Neutrophil (primary cell): Measurements from ENCODE around the gene NR2C1.

Experiments
- H3K27ac ChIP-seq: fragments of 200-600 bp; sonication (generic); 2 replicates; pipeline ENCODE4 v1.5.1; 2016; ENCODE audit warnings: mild to moderate bottlenecking, moderate library complexity
- H3K27me3 ChIP-seq: fragments of 200-600 bp; sonication (generic); 2 replicates; pipeline ENCODE4 v1.6.0; 2016; ENCODE audit warnings: mild to moderate bottlenecking
- H3K36me3 ChIP-seq: fragments of 200-600 bp; sonication (generic); 2 replicates; pipeline ENCODE4 v1.5.1; 2017
- H3K4me1 ChIP-seq, 2 experiments: fragments of 200-600 bp in 1 of 2; sonication (generic) in 1 of 2; 1 replicate in 1 of 2; 2 replicates in 1 of 2; pipeline versions ENCODE4 v1.5.1 to v1.6.1; 2013 to 2016; ENCODE audit warnings: low read depth in 1 of 2, low read length in 1 of 2, mild to moderate bottlenecking in 1 of 2, moderate library complexity in 1 of 2; ENCODE audit not compliant: control insufficient read depth in 1 of 2, insufficient read depth in 1 of 2
- H3K4me3 ChIP-seq, 2 experiments: fragments of 200-600 bp in 1 of 2; sonication (generic) in 1 of 2; 1 replicate in 1 of 2; 2 replicates in 1 of 2; pipeline ENCODE4 v1.5.1; 2013 to 2016; ENCODE audit warnings: low read depth in 1 of 2, low read length in 1 of 2, mild to moderate bottlenecking in 1 of 2, moderate library complexity in 1 of 2
- H3K9me3 ChIP-seq: fragments of 200-600 bp; sonication (generic); 2 replicates; pipeline ENCODE4 v1.5.1; 2016
- CTCF ChIP-seq: fragments of 200-600 bp; sonication (generic); IDR thresholded peaks from 2 replicates; pipeline ENCODE4 v1.5.1; 2016; ENCODE audit warnings: antibody characterized with exemption

Gene NR2C1

GRCh38 chr12:95083938-95084337 lies 10.5 kb upstream of the NR2C1 start:
- H3K27ac ChIP-seq: no peak overlapping the region
- H3K4me3 ChIP-seq: no peak overlapping the region
- no peaks in the 10 kb centered on the region for H3K36me3 ChIP-seq

GRCh38 chr12:95083471-95083870 lies 10.1 kb upstream of the NR2C1 start:
- no peak for TF ChIP-seq CTCF
- H3K4me3 ChIP-seq: no peak overlapping the region
- H3K27me3 ChIP-seq: no peaks in the 10 kb centered on the region
- H3K36me3 ChIP-seq: no peaks in the 10 kb centered on the region
- H3K9me3 ChIP-seq: no peaks in the 10 kb centered on the region
- H3K4me1 ChIP-seq: peaks cover 4 to 7% of the 10 kb centered on the region in 2 experiments
- no peak overlapping the region for H3K27ac ChIP-seq

More at GRCh38 chr12:95083938-95084337, 10.5 kb upstream of the NR2C1 start:
- Histone ChIP-seq H3K4me1 (peaks cover 4 to 7% of the 10 kb centered on the region in 2 experiments), H3K9me3 (no peaks in the 10 kb centered on the region), H3K27me3 (peaks cover 3% of the 10 kb centered on the region)
- TF ChIP-seq CTCF: no peak

- no peaks in the 10 kb centered on the region for H3K27me3 ChIP-seq
- H3K36me3 ChIP-seq: no peaks in the 10 kb centered on the region
- no peak for TF ChIP-seq CTCF
- H3K27ac ChIP-seq: no peak overlapping the region
- no peak overlapping the region for H3K4me3 ChIP-seq
- peaks cover 6% of the 10 kb centered on the region in 2 experiments for H3K4me1 ChIP-seq
- H3K9me3 ChIP-seq: no peaks in the 10 kb centered on the region
These were observed 3.9 kb upstream of the NR2C1 start for GRCh38 chr12:95077341-95077740.

- no peak for TF ChIP-seq CTCF
- Histone ChIP-seq H3K27me3 (no peaks in the 10 kb centered on the region), H3K27ac (no peak overlapping the region), H3K4me3 (no peak overlapping the region), H3K4me1 (peaks cover 6 to 8% of the 10 kb centered on the region in 2 experiments), H3K36me3 (no peaks in the 10 kb centered on the region), H3K9me3 (no peaks in the 10 kb centered on the region)
These were observed 1.3 kb upstream of the NR2C1 start for GRCh38 chr12:95074766-95075165.

DNA sequence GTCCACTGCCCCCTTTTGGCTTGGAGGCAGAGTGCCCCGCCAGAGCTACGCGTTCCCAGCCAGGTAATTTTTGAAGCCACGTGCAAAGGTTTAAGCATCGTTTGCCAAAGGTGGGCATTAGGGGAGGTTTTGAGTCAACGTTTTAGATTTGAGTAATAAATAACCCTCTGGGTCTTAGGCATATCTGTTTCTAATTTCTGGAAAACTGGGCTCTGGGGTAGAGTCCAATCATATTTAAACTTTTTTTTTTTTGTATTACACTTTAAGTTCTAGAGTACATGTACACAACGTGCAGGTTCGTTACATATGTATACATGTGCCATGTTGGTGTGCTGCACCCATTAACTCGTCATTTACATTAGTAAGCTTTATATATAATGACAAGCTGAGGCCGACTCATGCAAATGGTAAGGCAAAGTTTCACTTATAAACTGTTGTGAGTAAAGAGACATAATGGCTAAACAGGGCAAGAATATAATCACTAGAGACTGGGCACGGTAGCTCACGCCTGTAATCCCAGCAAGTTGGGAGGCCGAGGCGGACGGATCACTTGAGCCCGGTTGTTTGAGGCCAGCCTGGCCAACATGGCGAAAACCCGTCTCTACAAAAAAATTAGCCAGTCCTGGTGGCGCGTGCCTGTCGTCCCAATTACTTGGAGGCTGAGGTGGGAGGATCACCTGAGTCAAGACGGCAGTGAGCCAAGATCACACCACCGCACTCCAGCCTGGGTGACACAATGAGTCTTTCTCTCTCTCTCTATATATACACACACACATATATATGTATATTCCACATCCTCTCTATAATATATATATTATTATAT lies 491 bp upstream of the NR2C1 start:
- Histone ChIP-seq H3K27me3 (no peaks in the 10 kb centered on the region), H3K4me3 (peak overlapping the region; percentile 68 to 79), H3K27ac (no peak overlapping the region)

More for the DNA sequence above, 491 bp upstream of the NR2C1 start:
- no peak for TF ChIP-seq CTCF
- H3K9me3 ChIP-seq: no peaks in the 10 kb centered on the region
- peaks cover 6 to 8% of the 10 kb centered on the region in 2 experiments for H3K4me1 ChIP-seq
- no peaks in the 10 kb centered on the region for H3K36me3 ChIP-seq
